Hepatocyte (in vitro differentiated cells): ENCODE data around the gene ADAM10.

Experiments
- CTCF ChIP-seq: fragments of 200-600 bp; sonication (generic); IDR thresholded peaks from 2 replicates; pipeline ENCODE4 v1.5.1; 2016; ENCODE audit warnings: antibody characterized with exemption, mild to moderate bottlenecking; ENCODE audit not compliant: poor library complexity
- EZH2 ChIP-seq: fragments of 200-600 bp; sonication (generic); IDR thresholded peaks from 2 replicates; pipeline ENCODE4 v1.6.1; 2016; ENCODE audit warnings: antibody characterized with exemption, mild to moderate bottlenecking, borderline replicate concordance
- EZH2phosphoT487 ChIP-seq: fragments of 200-600 bp; sonication (generic); IDR thresholded peaks from one replicate; pipeline ENCODE4 v1.6.1; 2018; ENCODE audit warnings: antibody characterized with exemption, mild to moderate bottlenecking, low read depth, moderate library complexity; ENCODE audit not compliant: unreplicated experiment, severe bottlenecking

- TF ChIP-seq CTCF (no peak), EZH2 (no peak), EZH2phosphoT487 (no peak)
Observed at GRCh38 chr15:58716027-58716426, 33.5 kb downstream of the ADAM10 start.
